Nephron progenitor cell (in vitro differentiated cells): Measurements from ENCODE around the gene KIAA1549.

Experiments
- DNase-seq: peaks from one replicate; pipeline ENCODE4 v3.0.0; 2021
- H3K27ac Mint-ChIP-seq: 2 replicates; pipeline ENCODE4 v1.8.0; 2021; ENCODE audit warnings: mild to moderate bottlenecking, moderate library complexity, mixed read lengths
- H3K27me3 Mint-ChIP-seq: 2 replicates; pipeline ENCODE4 v1.8.0; 2021; ENCODE audit warnings: mild to moderate bottlenecking, low read depth, mixed read lengths; ENCODE audit not compliant: poor library complexity
- H3K36me3 Mint-ChIP-seq: 2 replicates; pipeline ENCODE4 v1.8.0; 2021; ENCODE audit warnings: low read depth, mixed read lengths
- H3K4me1 Mint-ChIP-seq: 2 replicates; pipeline ENCODE4 v1.8.0; 2021; ENCODE audit warnings: mixed read lengths
- H3K4me3 Mint-ChIP-seq: 2 replicates; pipeline ENCODE4 v1.8.0; 2021; ENCODE audit warnings: mild to moderate bottlenecking, moderate library complexity, mixed read lengths
- H3K9me3 Mint-ChIP-seq: 2 replicates; pipeline ENCODE4 v1.8.0; 2021; ENCODE audit warnings: mild to moderate bottlenecking, moderate library complexity, mixed read lengths
- TF ChIP-seq, protein P1 (sequence below): fragments of 200-600 bp; sonication (generic); IDR thresholded peaks from 2 replicates; pipeline ENCODE4 v1.5.0; 2021; ENCODE audit warnings: antibody characterized with exemption

The KIAA1549 gene

DNA sequence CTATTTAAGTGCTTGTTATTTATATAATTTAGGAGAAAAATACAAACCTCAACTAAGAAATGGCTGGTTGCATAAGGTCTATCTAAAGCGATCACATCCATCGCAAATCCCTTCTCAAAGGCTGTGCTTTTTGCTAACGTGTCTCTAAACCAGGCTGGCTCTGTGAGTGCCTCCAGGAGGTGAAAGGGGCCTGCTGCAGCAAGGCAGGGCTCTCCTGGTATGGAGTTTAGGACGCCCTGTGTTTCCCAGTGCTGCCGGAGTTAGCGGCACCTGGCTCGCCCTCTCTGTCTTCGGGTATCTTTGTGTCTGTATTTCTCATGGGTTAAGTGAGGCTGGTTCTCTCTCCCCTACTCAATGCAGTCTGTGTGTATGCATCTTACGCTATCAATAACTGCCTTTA, 114.8 kb downstream of the KIAA1549 start:
- no peak for DNase-seq
- Mint-ChIP-seq H3K27me3 (no peaks in the 10 kb centered on the region), H3K36me3 (peaks cover 84% of the 10 kb centered on the region)

DNA sequence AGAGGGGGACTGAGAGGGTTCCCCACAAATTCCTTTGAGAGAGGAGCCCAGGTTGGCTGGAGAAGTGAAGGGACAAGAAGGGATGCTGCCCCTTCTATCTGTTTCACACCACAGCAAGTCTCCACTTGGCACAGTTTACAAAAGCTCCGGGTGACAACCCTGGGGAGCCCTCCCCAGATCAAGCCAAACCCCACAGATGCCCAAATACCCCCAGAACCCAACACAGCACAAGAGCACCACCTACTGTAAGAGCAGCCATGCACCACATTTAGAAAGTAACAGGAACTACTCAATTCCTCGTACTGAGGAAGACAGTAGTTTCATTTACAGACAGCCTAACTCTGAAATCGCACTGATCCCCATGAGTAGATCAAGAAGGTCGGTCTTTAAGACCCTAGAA, 115.3 kb downstream of the KIAA1549 start:
- H3K27me3 Mint-ChIP-seq: no peaks in the 10 kb centered on the region
- no peaks in the 10 kb centered on the region for H3K9me3 Mint-ChIP-seq
- no peak overlapping the region for H3K4me3 Mint-ChIP-seq
- no peaks in the 10 kb centered on the region for H3K4me1 Mint-ChIP-seq
- TF ChIP-seq, protein P1, sequence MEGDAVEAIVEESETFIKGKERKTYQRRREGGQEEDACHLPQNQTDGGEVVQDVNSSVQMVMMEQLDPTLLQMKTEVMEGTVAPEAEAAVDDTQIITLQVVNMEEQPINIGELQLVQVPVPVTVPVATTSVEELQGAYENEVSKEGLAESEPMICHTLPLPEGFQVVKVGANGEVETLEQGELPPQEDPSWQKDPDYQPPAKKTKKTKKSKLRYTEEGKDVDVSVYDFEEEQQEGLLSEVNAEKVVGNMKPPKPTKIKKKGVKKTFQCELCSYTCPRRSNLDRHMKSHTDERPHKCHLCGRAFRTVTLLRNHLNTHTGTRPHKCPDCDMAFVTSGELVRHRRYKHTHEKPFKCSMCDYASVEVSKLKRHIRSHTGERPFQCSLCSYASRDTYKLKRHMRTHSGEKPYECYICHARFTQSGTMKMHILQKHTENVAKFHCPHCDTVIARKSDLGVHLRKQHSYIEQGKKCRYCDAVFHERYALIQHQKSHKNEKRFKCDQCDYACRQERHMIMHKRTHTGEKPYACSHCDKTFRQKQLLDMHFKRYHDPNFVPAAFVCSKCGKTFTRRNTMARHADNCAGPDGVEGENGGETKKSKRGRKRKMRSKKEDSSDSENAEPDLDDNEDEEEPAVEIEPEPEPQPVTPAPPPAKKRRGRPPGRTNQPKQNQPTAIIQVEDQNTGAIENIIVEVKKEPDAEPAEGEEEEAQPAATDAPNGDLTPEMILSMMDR: no peak
- H3K27ac Mint-ChIP-seq: no peak overlapping the region
- peaks cover 84% of the 10 kb centered on the region for H3K36me3 Mint-ChIP-seq
- DNase-seq: no peak

More for the DNA sequence above, 114.8 kb downstream of the KIAA1549 start:
- Mint-ChIP-seq H3K4me3 (no peak overlapping the region), H3K9me3 (no peaks in the 10 kb centered on the region), H3K4me1 (no peaks in the 10 kb centered on the region), H3K27ac (peak overlapping the region; percentile 48)
- TF ChIP-seq, protein P1: no peak

GRCh38 chr7:138864667-138865066, 116.5 kb downstream of the KIAA1549 start:
- Mint-ChIP-seq H3K36me3 (peaks cover 84% of the 10 kb centered on the region), H3K9me3 (no peaks in the 10 kb centered on the region), H3K4me1 (no peaks in the 10 kb centered on the region)

DNA sequence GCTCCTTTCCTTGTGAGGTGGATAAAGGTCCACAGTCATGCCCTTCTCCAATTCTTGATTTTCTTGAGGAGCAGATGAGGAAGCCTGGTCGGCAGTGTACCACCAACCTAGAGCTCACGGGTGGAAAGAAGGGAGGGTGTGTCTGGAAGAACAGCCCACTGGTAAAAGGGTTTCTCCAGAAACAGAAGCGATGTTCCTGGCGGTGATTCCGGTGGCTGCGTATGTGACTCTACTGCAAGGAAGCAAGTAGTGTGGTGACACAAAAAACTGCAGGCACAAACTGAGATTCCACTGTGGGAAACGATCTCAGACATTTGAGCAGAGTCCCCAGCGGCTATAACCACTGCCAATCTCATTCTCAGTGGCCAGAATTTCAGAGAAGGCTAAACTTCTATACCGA, 117.3 kb downstream of the KIAA1549 start:
- Mint-ChIP-seq H3K27ac (no peak overlapping the region), H3K4me1 (no peaks in the 10 kb centered on the region), H3K9me3 (no peaks in the 10 kb centered on the region), H3K4me3 (no peak overlapping the region), H3K36me3 (peaks cover 86% of the 10 kb centered on the region), H3K27me3 (no peaks in the 10 kb centered on the region)
- DNase-seq: no peak
- TF ChIP-seq, protein P1: no peak

More at GRCh38 chr7:138864667-138865066, 116.5 kb downstream of the KIAA1549 start:
- Mint-ChIP-seq H3K4me3 (no peak overlapping the region), H3K27me3 (no peaks in the 10 kb centered on the region), H3K27ac (no peak overlapping the region)
- no peak for DNase-seq
- TF ChIP-seq, protein P1: no peak

DNA sequence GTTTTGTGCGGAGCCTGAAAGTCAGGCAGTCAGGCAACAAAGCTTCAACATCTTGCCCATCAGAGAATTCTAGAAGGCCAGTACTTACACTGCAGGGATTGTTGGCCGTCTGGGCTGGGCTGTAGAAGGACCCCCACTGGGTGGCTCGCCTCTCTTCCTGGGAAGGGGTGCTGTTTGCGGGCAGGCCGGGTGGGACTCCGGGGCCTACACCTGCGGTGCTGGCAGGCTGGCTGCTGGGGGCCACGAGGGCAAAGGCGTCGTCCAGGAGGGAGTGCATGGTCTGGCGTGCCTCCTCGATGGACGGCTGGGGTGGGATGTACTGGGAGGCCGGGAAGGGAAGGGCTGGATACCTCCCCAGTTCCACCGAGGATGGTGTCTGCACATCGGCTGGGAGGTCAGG, 120.1 kb downstream of the KIAA1549 start:
- TF ChIP-seq, protein P1: no peak
- no peak for DNase-seq
- no peaks in the 10 kb centered on the region for H3K4me1 Mint-ChIP-seq
- no peaks in the 10 kb centered on the region for H3K27me3 Mint-ChIP-seq
- H3K36me3 Mint-ChIP-seq: peaks cover 95% of the 10 kb centered on the region
- H3K4me3 Mint-ChIP-seq: no peak overlapping the region
- H3K9me3 Mint-ChIP-seq: peaks cover 14% of the 10 kb centered on the region
- no peak overlapping the region for H3K27ac Mint-ChIP-seq

DNA sequence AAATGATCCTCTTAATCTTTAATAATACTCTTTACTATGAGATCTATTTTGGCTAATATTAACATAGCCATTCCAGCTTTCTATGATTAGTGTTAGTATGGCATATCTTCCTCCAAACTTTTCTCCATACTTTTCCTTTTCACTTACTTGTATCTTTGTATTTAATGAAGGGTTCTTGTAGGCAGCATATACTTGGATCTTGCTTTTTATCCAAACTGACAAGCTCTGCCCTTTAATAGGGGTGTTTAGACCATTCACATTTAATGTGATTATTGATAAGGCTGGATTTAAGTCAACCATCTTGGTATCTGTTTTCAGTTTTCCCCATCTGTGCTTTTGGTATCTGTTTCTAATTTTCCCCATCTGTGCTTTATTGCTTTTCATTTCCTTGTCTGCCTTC, 123.5 kb downstream of the KIAA1549 start:
- Mint-ChIP-seq H3K4me3 (no peak overlapping the region), H3K27me3 (no peaks in the 10 kb centered on the region), H3K4me1 (peaks cover 2% of the 10 kb centered on the region), H3K36me3 (peaks cover 78% of the 10 kb centered on the region), H3K27ac (no peak overlapping the region), H3K9me3 (peaks cover 14% of the 10 kb centered on the region)
- TF ChIP-seq, protein P1: no peak
- DNase-seq: no peak
